NCI-H2227 treated with DMSO at 0.1 percent for 48 hours (cell line): ENCODE data around the gene MYOM3.

Experiments
- DNase-seq: peaks from one replicate; lab custom pipeline; 2025; lab: John Stamatoyannopoulos, UW

Gene MYOM3

GRCh38 chr1:24096009-24096738, 15.8 kb downstream of the MYOM3 start:
- no peak for DNase-seq

- DNase-seq: no peak
Observed at GRCh38 chr1:24095140-24095859, 16.6 kb downstream of the MYOM3 start.

GRCh38 chr1:24094554-24094953, 17.4 kb downstream of the MYOM3 start:
- DNase-seq: no peak

- DNase-seq: no peak
Observed at GRCh38 chr1:24093732-24094131, 18.2 kb downstream of the MYOM3 start.

- DNase-seq: no peak
Observed at GRCh38 chr1:24092979-24093378, 19.0 kb downstream of the MYOM3 start.

GRCh38 chr1:24091971-24092482, 19.9 kb downstream of the MYOM3 start:
- no peak for DNase-seq

- no peak for DNase-seq
Observed at GRCh38 chr1:24090736-24091135, 21.2 kb downstream of the MYOM3 start.

- DNase-seq: no peak
Observed at GRCh38 chr1:24089743-24090555, 22.0 kb downstream of the MYOM3 start.

GRCh38 chr1:24089027-24089742, 22.8 kb downstream of the MYOM3 start:
- DNase-seq: no peak

- no peak for DNase-seq
Observed at GRCh38 chr1:24086466-24086865, 25.5 kb downstream of the MYOM3 start.

GRCh38 chr1:24085546-24085945, 26.4 kb downstream of the MYOM3 start:
- DNase-seq: no peak

- DNase-seq: no peak
Observed at GRCh38 chr1:24085007-24085406, 26.9 kb downstream of the MYOM3 start.

- no peak for DNase-seq
Observed at GRCh38 chr1:24084050-24084449, 27.9 kb downstream of the MYOM3 start.

- DNase-seq: no peak
Observed at GRCh38 chr1:24082372-24082771, 29.6 kb downstream of the MYOM3 start.

GRCh38 chr1:24081190-24081589, 30.7 kb downstream of the MYOM3 start:
- no peak for DNase-seq

GRCh38 chr1:24080131-24080530, 31.8 kb downstream of the MYOM3 start:
- DNase-seq: no peak

- DNase-seq: no peak
Observed at GRCh38 chr1:24077278-24077978, 34.5 kb downstream of the MYOM3 start.

GRCh38 chr1:24075946-24076345, 36.0 kb downstream of the MYOM3 start:
- no peak for DNase-seq

GRCh38 chr1:24075590-24075854, 36.4 kb downstream of the MYOM3 start:
- no peak for DNase-seq

- no peak for DNase-seq
Observed at GRCh38 chr1:24074817-24075589, 36.9 kb downstream of the MYOM3 start.

- no peak for DNase-seq
Observed at GRCh38 chr1:24074196-24074595, 37.7 kb downstream of the MYOM3 start.
